Caco-2 (cell line): ENCODE data around the gene DDX24. TPM values are rescaled to one million over a fixed set of nuclear protein-coding genes. Genes with fewer than 3 reads are reported as not detected.

Experiments used
- BruUV-seq: library from RNA; stranded (reverse); fragments of 400-500 nt; replicated peaks from 2 replicates; lab custom pipeline; 2021; lab: Mats Ljungman, UMichigan
- CTCF ChIA-PET: fragments of 300-600 bp; sonication (Branson Sonifier 250); formaldehyde crosslinking; loops from one replicate; lab custom pipeline; 2022; ENCODE audit warnings: antibody characterized with exemption; lab: Charles Lee
- POLR2A ChIA-PET: fragments of 300-600 bp; sonication (Branson Sonifier 250); formaldehyde crosslinking; loops from one replicate; lab custom pipeline; 2022; ENCODE audit warnings: antibody characterized with exemption; lab: Charles Lee
- DNase-seq, 2 experiments: peaks; one replicate each; pipeline versions ENCODE4 v3.0.0 to v3.0.0-alpha.2; 2020 to 2022
- H3K27me3 ChIP-seq: replicated peaks from 2 replicates; pipeline ENCODE4 v1.6.0; 2011; ENCODE audit warnings: low read length; ENCODE audit not compliant: control insufficient read depth, insufficient read depth
- H3K36me3 ChIP-seq: 2 replicates; pipeline ENCODE4 v1.5.1; 2011; ENCODE audit warnings: low read length; ENCODE audit not compliant: control insufficient read depth, insufficient read depth
- H3K4me1 ChIP-seq: fragments of 250-450 bp; sonication (Bioruptor Pico); 2 replicates; pipeline ENCODE4 v1.5.1; 2020; ENCODE audit warnings: mild to moderate bottlenecking
- H3K4me3 ChIP-seq: 2 replicates; pipeline ENCODE4 v1.5.1; 2011; ENCODE audit warnings: low read depth, mild to moderate bottlenecking, control low read depth, low read length
- H3K9me3 ChIP-seq: fragments of 250-450 bp; sonication (Bioruptor Pico); 2 replicates; pipeline ENCODE4 v1.5.1; 2020; ENCODE audit warnings: mild to moderate bottlenecking, moderate library complexity
- H3K27ac Mint-ChIP-seq: one replicate; pipeline ENCODE4 v1.8.0; 2022; ENCODE audit warnings: mixed read lengths; ENCODE audit not compliant: unreplicated experiment
- H3K27me3 Mint-ChIP-seq: one replicate; pipeline ENCODE4 v1.8.0; 2022; ENCODE audit warnings: mixed read lengths; ENCODE audit not compliant: insufficient read depth, unreplicated experiment
- H3K36me3 Mint-ChIP-seq: one replicate; pipeline ENCODE4 v1.8.0; 2022; ENCODE audit warnings: mild to moderate bottlenecking, mixed read lengths; ENCODE audit not compliant: insufficient read depth, unreplicated experiment
- H3K4me1 Mint-ChIP-seq: one replicate; pipeline ENCODE4 v1.8.0; 2022; ENCODE audit warnings: low read depth, mixed read lengths; ENCODE audit not compliant: unreplicated experiment
- H3K4me3 Mint-ChIP-seq: one replicate; pipeline ENCODE4 v1.8.0; 2022; ENCODE audit warnings: mild to moderate bottlenecking, moderate library complexity, mixed read lengths; ENCODE audit not compliant: unreplicated experiment
- H3K9me3 Mint-ChIP-seq: one replicate; pipeline ENCODE4 v1.8.0; 2022; ENCODE audit warnings: mixed read lengths; ENCODE audit not compliant: unreplicated experiment
- CTCF ChIP-seq, 2 experiments: fragments of 200-600 bp in 1 of 2; IDR thresholded peaks; 1 replicate in 1 of 2; 2 replicates in 1 of 2; pipeline versions ENCODE4 v1.5.1 to v1.8.0; 2011 to 2022; ENCODE audit warnings: antibody characterized with exemption in 1 of 2, control low read depth in 1 of 2, inconsistent platforms in 1 of 2, low read depth in 1 of 2, low read length in 1 of 2, mild to moderate bottlenecking in 1 of 2, moderate library complexity in 1 of 2; ENCODE audit not compliant: insufficient read depth in 1 of 2, severe bottlenecking in 1 of 2, unreplicated experiment in 1 of 2
- intact Hi-C: fragments of 100-400 bp; cut with micrococcal nuclease; formaldehyde crosslinking; loops from one replicate; pipeline ENCODE4 v1.10.0; 2022; ENCODE audit not compliant: unreplicated experiment
- total RNA-seq: library from RNA; stranded (reverse); gene quantifications from 2 replicates; pipeline ENCODE4 v1.2.3, GENCODE V29; 2022

The DDX24 gene
- total RNA-seq, 1 experiment from 2014 or later: 131 TPM

GRCh38 chr14:94000267-94000666 lies 80.7 kb downstream of the DDX24 start:
- Histone ChIP-seq H3K9me3 (no peaks in the 10 kb centered on the region), H3K27me3 (no peaks in the 10 kb centered on the region), H3K36me3 (no peaks in the 10 kb centered on the region), H3K4me3 (no peak overlapping the region), H3K4me1 (peaks cover 14% of the 10 kb centered on the region)
- BruUV-seq: no TSS peak
- Mint-ChIP-seq H3K27me3 (no peaks in the 10 kb centered on the region), H3K36me3 (no peaks in the 10 kb centered on the region), H3K27ac (no peak overlapping the region), H3K4me1 (peaks cover 21% of the 10 kb centered on the region), H3K4me3 (no peak overlapping the region), H3K9me3 (no peaks in the 10 kb centered on the region)
- CTCF ChIA-PET: interaction anchor here (1.1 to 1.2 kb wide), 2 partner anchors 17 to 64 kb away, joined by 3 read pairs; no protein-coding TSS in a partner anchor
- no peak for TF ChIP-seq CTCF (IDR thresholded peaks at IDR 0.05; ENCODE audit: insufficient read depth in 1 of 2, low read depth in 1 of 2, low read length in 1 of 2, severe bottlenecking in 1 of 2, unreplicated experiment in 1 of 2)
- intact Hi-C loops: loop anchor here (5.0 to 10.0 kb wide), 3 partner anchors 43 to 345 kb away; no protein-coding TSS in a partner anchor
- no peak for DNase-seq
- POLR2A ChIA-PET: no interaction called here

- POLR2A ChIA-PET: no interaction called here
- Mint-ChIP-seq H3K36me3 (no peaks in the 10 kb centered on the region), H3K27me3 (no peaks in the 10 kb centered on the region), H3K4me3 (no peak overlapping the region), H3K9me3 (no peaks in the 10 kb centered on the region), H3K4me1 (peaks cover 15% of the 10 kb centered on the region), H3K27ac (no peak overlapping the region)
- peaks cover 13% of the 10 kb centered on the region for H3K4me1 ChIP-seq
- CTCF ChIA-PET: interaction anchor here (0.6 to 1.1 kb wide), 3 partner anchors 14 to 129 kb away, joined by 3 to 4 read pairs (median 3); no protein-coding TSS in a partner anchor
- no peaks in the 10 kb centered on the region for H3K36me3 ChIP-seq
- DNase-seq: no peak
- H3K27me3 ChIP-seq: no peaks in the 10 kb centered on the region
- intact Hi-C loops: no loop called here
- TF ChIP-seq CTCF (IDR thresholded peaks at IDR 0.05; ENCODE audit: insufficient read depth in 1 of 2, low read depth in 1 of 2, low read length in 1 of 2, severe bottlenecking in 1 of 2, unreplicated experiment in 1 of 2): no peak
- H3K9me3 ChIP-seq: no peaks in the 10 kb centered on the region
- H3K4me3 ChIP-seq: no peak overlapping the region
- no TSS peak for BruUV-seq
Measured at GRCh38 chr14:93999573-93999972, 81.4 kb downstream of the DDX24 start.

GRCh38 chr14:93998871-93999403 lies 82.1 kb downstream of the DDX24 start:
- no peaks in the 10 kb centered on the region for H3K27me3 Mint-ChIP-seq
- TF ChIP-seq CTCF (IDR thresholded peaks at IDR 0.05; ENCODE audit: insufficient read depth in 1 of 2, low read depth in 1 of 2, low read length in 1 of 2, severe bottlenecking in 1 of 2, unreplicated experiment in 1 of 2): no peak
- H3K9me3 Mint-ChIP-seq: no peaks in the 10 kb centered on the region
- H3K4me3 ChIP-seq: no peak overlapping the region
- ChIA-PET POLR2A (no interaction called here), CTCF (no interaction called here)
- H3K9me3 ChIP-seq: no peaks in the 10 kb centered on the region
- H3K27ac Mint-ChIP-seq: no peak overlapping the region
- no peak overlapping the region for H3K4me3 Mint-ChIP-seq
- no peaks in the 10 kb centered on the region for H3K36me3 Mint-ChIP-seq
- BruUV-seq: no TSS peak
- H3K27me3 ChIP-seq: no peaks in the 10 kb centered on the region
- intact Hi-C loops: no loop called here
- H3K36me3 ChIP-seq: no peaks in the 10 kb centered on the region
- peaks cover 15% of the 10 kb centered on the region for H3K4me1 Mint-ChIP-seq
- peaks cover 6% of the 10 kb centered on the region for H3K4me1 ChIP-seq
- DNase-seq: no peak

Other genes with a start within 250 kb of the DDX24 start
- gene FAM181A, start 153.9 kb downstream of the DDX24 start, total RNA-seq: not detected in 2 replicates
- gene ASB2, start 104.6 kb downstream of the DDX24 start, total RNA-seq: 0.21 TPM in 1 of 2 replicates, not detected in the other
- not detected in 2 replicates for gene CCDC197, start 83.9 kb downstream of the DDX24 start, total RNA-seq
- 1.2 TPM in 2 replicates for gene OTUB2, start 54.9 kb downstream of the DDX24 start, total RNA-seq
- 11.6 and 13.6 TPM in 2 replicates for gene IFI27L1, start 108 bp upstream of the DDX24 start, total RNA-seq
- gene IFI27, start 29.5 kb upstream of the DDX24 start, total RNA-seq: 1.7 and 2.6 TPM in 2 replicates
- gene IFI27L2, start 48.4 kb upstream of the DDX24 start, total RNA-seq: 3.4 and 4.7 TPM in 2 replicates
- 0.20 and 0.21 TPM in 2 replicates for gene PPP4R4, start 93.1 kb upstream of the DDX24 start, total RNA-seq
- gene SERPINA10, start 212.1 kb upstream of the DDX24 start, total RNA-seq: 5.6 and 7.3 TPM in 2 replicates
- 0.32 and 0.56 TPM in 2 replicates for gene SERPINA6, start 242.1 kb upstream of the DDX24 start, total RNA-seq